ENCODE data around the gene ALK.

The ALK gene

DNA sequence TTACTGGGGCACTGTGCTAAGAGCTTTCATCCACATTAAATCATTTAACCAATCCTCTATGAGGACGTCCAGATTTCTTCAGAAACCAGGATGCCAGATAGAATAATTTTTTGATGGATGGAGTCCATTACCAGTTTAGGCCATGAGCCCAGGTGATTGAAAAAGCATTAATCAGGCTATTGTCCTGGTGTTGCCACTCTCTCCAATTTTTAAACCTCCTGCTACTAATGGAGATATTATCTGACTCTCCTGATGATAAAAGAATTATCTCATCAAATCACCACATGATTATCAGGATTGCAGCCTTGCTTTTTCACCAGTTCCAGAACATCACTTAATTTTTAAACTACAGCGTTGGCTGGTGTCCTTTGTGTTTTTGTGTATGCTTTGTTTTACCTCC lies 404.0 kb downstream of the ALK start:
- H3K9me3 ChIP-seq (ENCODE audit: low read length) = no peaks in the 10 kb centered on the region
- no peaks in the 10 kb centered on the region for H3K79me2 ChIP-seq (ENCODE audit: insufficient read depth, low read length)
- no peak overlapping the region for H3K27ac ChIP-seq (ENCODE audit: low read depth, low read length, poor library complexity, severe bottlenecking)
- H3K9me2 ChIP-seq (ENCODE audit: low read depth, low read length) = no peaks in the 10 kb centered on the region
- no peak overlapping the region for H3K4me3 ChIP-seq (ENCODE audit: low read depth, low read length, poor library complexity, severe bottlenecking)
- no peaks in the 10 kb centered on the region for H3K36me3 ChIP-seq (ENCODE audit: insufficient read depth, low read length)
- no peaks in the 10 kb centered on the region for H4K20me1 ChIP-seq (ENCODE audit: insufficient read depth, low read length)
- no peak overlapping the region for H2AFZ ChIP-seq (ENCODE audit: low read length)
- H3K27me3 ChIP-seq (ENCODE audit: insufficient read depth, low read length) = no peaks in the 10 kb centered on the region
- H3F3A ChIP-seq (ENCODE audit: insufficient read depth, low read length) = no peaks in the 10 kb centered on the region
- no peak for TF ChIP-seq EZH2 (IDR thresholded peaks at IDR 0.05; ENCODE audit: borderline replicate concordance, low read length)
- TF ChIP-seq, protein P1, sequence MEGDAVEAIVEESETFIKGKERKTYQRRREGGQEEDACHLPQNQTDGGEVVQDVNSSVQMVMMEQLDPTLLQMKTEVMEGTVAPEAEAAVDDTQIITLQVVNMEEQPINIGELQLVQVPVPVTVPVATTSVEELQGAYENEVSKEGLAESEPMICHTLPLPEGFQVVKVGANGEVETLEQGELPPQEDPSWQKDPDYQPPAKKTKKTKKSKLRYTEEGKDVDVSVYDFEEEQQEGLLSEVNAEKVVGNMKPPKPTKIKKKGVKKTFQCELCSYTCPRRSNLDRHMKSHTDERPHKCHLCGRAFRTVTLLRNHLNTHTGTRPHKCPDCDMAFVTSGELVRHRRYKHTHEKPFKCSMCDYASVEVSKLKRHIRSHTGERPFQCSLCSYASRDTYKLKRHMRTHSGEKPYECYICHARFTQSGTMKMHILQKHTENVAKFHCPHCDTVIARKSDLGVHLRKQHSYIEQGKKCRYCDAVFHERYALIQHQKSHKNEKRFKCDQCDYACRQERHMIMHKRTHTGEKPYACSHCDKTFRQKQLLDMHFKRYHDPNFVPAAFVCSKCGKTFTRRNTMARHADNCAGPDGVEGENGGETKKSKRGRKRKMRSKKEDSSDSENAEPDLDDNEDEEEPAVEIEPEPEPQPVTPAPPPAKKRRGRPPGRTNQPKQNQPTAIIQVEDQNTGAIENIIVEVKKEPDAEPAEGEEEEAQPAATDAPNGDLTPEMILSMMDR (IDR thresholded peaks at IDR 0.05; ENCODE audit: low read length) = no peak
- no peak overlapping the region for H3K9ac ChIP-seq (ENCODE audit: low read length)
- H3K4me2 ChIP-seq (ENCODE audit: low read length) = no peak overlapping the region
- H3K4me1 ChIP-seq (ENCODE audit: insufficient read depth, low read length, severe bottlenecking) = no peaks in the 10 kb centered on the region

DNA sequence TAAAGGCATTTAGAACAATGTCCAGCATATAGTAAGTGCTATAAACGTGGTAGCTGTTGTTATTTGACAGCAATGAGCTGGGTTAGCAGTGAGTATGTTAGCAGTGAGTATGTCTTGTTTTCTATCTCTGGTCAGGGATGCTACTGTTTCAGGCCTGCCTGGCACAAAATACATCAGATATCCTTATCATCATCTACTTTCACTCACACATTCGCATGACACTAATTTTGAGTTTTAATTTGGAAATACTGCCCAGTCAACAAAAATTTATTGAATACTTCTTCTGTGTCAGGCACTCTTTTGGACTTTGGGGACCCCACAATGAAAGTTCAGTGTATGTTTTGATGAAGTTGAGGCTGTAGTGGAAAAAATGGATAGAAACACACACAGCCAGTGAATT lies 404.6 kb downstream of the ALK start:
- H3K36me3 ChIP-seq (ENCODE audit: insufficient read depth, low read length) = no peaks in the 10 kb centered on the region
- no peaks in the 10 kb centered on the region for H3F3A ChIP-seq (ENCODE audit: insufficient read depth, low read length)
- no peaks in the 10 kb centered on the region for H3K4me1 ChIP-seq (ENCODE audit: insufficient read depth, low read length, severe bottlenecking)
- no peak overlapping the region for H3K9ac ChIP-seq (ENCODE audit: low read length)
- no peak for TF ChIP-seq EZH2 (IDR thresholded peaks at IDR 0.05; ENCODE audit: borderline replicate concordance, low read length)
- TF ChIP-seq, protein P1 (IDR thresholded peaks at IDR 0.05; ENCODE audit: low read length) = no peak
- no peak overlapping the region for H3K27ac ChIP-seq (ENCODE audit: low read depth, low read length, poor library complexity, severe bottlenecking)
- H3K4me2 ChIP-seq (ENCODE audit: low read length) = no peak overlapping the region
- no peaks in the 10 kb centered on the region for H4K20me1 ChIP-seq (ENCODE audit: insufficient read depth, low read length)
- H3K9me3 ChIP-seq (ENCODE audit: low read length) = no peaks in the 10 kb centered on the region
- no peaks in the 10 kb centered on the region for H3K9me2 ChIP-seq (ENCODE audit: low read depth, low read length)
- no peaks in the 10 kb centered on the region for H3K79me2 ChIP-seq (ENCODE audit: insufficient read depth, low read length)
- H3K4me3 ChIP-seq (ENCODE audit: low read depth, low read length, poor library complexity, severe bottlenecking) = no peak overlapping the region
- no peak overlapping the region for H2AFZ ChIP-seq (ENCODE audit: low read length)
- no peaks in the 10 kb centered on the region for H3K27me3 ChIP-seq (ENCODE audit: insufficient read depth, low read length)

DNA sequence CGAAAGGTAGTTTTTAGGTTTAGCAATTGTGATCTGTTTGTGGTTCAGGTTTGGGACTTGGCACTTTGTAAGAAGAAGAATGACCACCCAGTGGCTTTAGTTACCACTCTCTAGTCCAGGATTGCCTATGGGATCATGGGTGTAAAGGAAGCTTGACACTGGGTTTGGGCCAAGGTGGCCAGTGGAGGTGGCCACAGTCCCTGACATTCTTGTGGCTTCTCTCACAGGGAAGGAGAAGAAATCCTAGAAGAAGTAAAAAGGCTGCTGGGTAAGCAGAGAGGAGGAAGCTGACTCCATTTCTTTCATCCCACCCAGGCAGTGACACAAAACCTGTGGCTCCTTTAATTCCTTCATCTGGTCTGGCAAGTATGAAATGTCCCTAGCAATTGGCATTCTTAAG lies 411.5 kb downstream of the ALK start:
- no peak overlapping the region for H3K27ac ChIP-seq (ENCODE audit: low read depth, low read length, poor library complexity, severe bottlenecking)
- TF ChIP-seq EZH2 (IDR thresholded peaks at IDR 0.05; ENCODE audit: borderline replicate concordance, low read length) = no peak
- TF ChIP-seq, protein P1 (IDR thresholded peaks at IDR 0.05; ENCODE audit: low read length) = no peak
- no peak overlapping the region for H3K4me3 ChIP-seq (ENCODE audit: low read depth, low read length, poor library complexity, severe bottlenecking)
- no peaks in the 10 kb centered on the region for H4K20me1 ChIP-seq (ENCODE audit: insufficient read depth, low read length)
- H3F3A ChIP-seq (ENCODE audit: insufficient read depth, low read length) = no peaks in the 10 kb centered on the region
- no peaks in the 10 kb centered on the region for H3K4me1 ChIP-seq (ENCODE audit: insufficient read depth, low read length, severe bottlenecking)
- no peaks in the 10 kb centered on the region for H3K9me3 ChIP-seq (ENCODE audit: low read length)
- no peaks in the 10 kb centered on the region for H3K79me2 ChIP-seq (ENCODE audit: insufficient read depth, low read length)
- H3K9me2 ChIP-seq (ENCODE audit: low read depth, low read length) = no peaks in the 10 kb centered on the region
- H3K36me3 ChIP-seq (ENCODE audit: insufficient read depth, low read length) = no peaks in the 10 kb centered on the region
- no peak overlapping the region for H2AFZ ChIP-seq (ENCODE audit: low read length)
- no peaks in the 10 kb centered on the region for H3K27me3 ChIP-seq (ENCODE audit: insufficient read depth, low read length)
- H3K9ac ChIP-seq (ENCODE audit: low read length) = no peak overlapping the region
- no peak overlapping the region for H3K4me2 ChIP-seq (ENCODE audit: low read length)
